HL-60/S4 treated with phorbol 12-myristate 13-acetate at 8.2 ng/mL for 4 days and 3 days (cell line): Measurements from ENCODE around the gene CALCOCO1.

Experiments used
- in situ Hi-C: fragments of 300-500 bp; cut with MboI; formaldehyde crosslinking; loops from 2 replicates; pipeline ENCODE4 v1.15.0; 2022; ENCODE audit warnings: low sequenced_read_pairs

CALCOCO1 gene

DNA sequence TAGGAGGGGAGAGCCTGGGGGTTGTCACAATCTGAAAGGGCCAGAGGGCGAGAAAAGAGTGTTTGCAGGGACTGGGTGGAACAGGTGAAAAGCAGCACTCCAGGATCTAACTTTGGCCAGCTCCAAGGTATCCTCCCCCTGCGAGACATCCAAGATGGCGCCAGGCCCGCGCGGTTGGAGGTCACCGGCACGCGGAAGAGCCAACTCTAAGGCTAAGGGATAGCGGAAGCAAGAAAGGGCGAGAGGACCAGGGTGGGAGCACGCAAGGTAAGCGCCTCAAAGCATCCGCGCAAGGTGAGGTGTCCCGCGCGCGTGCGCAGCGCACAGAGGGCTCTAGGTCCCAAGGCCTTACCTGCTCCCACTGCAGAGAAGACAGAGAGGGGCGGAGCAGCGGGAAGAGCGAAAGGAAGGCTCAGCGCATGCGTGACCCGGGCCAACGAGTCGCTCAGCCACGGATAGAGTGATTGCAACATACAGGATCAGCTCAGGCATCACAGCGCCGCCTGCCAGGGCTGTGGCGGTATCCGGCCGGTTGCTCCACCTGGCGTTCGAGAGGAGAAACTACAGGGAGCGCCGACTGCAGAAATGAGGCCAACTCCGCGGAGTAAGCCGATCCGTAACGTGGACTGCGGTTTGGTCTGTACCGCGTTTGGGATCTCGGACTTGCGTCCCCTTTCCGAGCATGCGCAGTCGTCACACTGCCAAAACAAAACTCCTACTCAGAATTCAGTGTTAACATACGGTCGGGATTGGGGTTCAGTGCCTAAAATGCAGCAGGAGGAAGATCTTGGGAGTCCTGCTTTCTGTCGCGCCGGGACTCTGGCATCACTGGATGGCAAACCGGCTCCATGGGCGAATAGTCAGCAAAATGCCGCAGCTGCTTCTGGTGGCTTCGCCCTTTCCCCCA, 51.3 kb downstream of the CALCOCO1 start, which contains the start of gene ATP5MC2:
Gene ATP5MC2, minus strand, starts transcription at position 383 of the 907 bp plus-strand sequence. CDS start 3,469 bp downstream, outside the sequence.
- in situ Hi-C loops, result loop anchor here (10.0 kb wide), 1 partner anchor 131 kb away; no protein-coding TSS in a partner anchor

DNA sequence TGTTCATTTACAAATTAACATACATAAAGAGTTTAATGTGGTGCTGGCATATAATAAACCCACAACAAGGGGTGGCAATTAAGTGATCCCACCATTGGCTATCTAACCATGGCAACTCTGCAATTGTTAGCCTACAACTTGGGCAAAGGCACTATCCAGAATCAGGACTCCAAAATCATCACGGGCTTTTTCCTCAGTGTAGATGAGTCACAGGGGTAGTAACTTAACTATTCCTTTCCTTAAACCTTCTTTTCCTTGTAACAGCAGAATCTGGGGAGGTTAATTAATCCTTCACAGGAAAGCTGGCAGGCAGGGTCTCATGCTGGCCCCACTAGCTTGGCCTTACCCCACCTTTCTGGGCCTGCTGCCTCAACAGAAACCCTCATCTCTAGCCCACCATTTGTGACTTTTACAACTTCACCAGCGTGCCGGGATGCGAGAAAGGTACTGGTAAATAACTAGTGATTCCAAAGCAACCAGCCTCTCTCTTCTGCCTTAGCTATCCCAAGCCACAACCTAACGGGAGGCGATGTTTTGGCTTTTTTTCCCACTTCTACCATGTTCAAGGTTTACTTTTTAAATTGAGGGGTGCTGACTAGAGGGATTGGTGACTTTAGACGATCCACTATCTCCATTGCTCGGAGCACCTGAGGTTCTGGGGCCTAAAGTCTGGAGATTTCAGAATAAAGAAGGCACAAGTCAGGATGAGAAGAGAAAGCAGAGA, 52.1 kb downstream of the CALCOCO1 start:
- in situ Hi-C loops, result loop anchor here (10.0 kb wide), 1 partner anchor 130 kb away; no protein-coding TSS in a partner anchor

DNA sequence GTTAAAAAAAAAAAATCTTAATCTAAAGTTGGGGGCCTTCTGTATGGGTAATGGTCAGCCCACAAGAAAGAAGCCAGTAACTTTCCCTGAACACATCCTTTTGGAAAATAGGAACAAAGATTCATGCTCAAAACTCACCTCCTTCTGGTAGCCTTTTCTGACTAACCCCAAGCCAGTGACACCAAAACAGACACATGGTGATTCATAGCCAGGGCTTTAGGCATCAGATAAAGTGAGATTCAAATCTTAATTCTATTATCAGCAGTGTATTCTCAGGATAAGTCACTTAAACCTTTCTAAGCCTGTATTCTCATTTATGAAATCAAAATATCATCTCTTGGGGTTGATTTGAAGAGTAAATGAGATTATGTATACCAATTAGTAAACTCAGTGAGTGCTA, 56.3 kb downstream of the CALCOCO1 start:
- in situ Hi-C loops, result loop anchor here (10.0 kb wide), 1 partner anchor 126 kb away; no protein-coding TSS in a partner anchor

DNA sequence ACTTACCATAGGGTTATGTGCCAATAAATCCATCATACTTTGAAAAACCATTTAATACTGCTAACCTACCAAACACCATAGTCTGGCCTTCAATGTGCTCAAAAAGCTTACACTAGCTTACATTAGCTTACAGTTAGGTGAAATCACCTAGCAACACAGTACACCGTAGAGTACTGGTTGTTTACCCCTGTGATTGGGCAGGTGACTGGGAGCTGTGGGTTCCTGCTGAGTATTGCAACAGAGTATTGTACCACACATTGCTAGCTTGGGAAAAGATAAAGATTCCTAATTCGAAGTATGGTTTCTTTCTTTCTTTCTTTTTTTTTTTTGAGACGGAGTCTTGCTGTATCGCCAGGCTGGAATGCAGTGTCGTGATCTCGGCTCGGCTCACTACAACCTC, 56.9 kb downstream of the CALCOCO1 start:
- in situ Hi-C loops, result loop anchor here (10.0 kb wide), 1 partner anchor 126 kb away; no protein-coding TSS in a partner anchor

DNA sequence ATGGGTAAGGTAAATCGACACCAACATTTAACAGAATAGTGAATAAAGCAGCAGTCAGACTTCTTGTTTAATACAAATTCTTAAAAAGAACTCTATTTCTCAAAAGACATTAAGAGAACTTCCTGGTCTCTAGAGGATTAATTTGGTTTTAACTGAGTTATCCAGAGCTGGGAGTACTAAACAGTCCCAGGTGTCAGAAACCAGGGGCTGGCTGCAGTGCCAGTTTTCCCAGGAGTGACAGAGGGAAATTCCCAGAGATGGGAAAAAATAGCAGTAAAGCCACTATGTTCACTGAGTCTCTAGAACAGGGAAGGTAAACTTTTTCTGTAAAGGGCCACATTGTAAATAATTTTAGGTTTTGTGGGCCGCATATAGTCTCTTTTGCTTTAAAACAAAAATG, 60.2 kb downstream of the CALCOCO1 start:
- in situ Hi-C loops, result no loop called here

DNA sequence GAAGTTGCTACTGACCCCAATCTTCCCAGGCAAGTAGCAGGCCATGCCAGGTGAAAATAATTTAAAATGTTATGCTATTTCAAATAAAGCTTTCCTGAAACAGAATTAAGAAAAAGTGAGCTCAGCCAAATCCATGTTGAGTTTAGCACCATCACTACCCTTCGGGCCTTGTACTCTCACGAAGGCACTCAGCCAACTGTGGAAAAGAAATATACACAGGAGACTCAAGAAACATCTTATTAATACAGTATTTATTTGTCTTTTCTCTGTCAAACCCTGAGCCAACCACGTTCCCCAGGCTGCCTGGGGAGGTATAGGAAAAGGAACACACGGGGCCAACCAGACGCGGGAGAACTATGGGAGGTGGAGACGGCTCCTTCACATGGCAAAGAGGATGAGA, 62.3 kb downstream of the CALCOCO1 start:
- in situ Hi-C loops, result no loop called here

DNA sequence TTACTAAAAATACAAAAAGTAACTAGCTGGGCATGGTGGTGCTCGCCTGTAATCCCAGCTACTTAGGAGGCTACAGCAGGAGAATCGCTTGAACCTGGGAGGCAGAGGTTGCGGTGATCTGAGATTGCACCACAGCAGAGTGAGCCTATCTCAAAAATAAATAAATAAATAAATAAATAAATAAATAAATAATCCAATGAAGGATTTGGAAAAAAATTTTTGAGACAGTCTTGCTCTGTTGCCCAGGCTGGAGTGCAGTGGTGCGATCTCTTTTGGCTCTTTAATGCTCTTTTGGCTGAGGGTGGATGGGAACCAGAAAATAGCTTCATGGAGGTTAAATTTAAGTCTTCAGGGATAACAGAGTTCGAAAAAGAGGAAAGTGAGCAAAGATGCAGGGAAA, 63.1 kb downstream of the CALCOCO1 start:
- in situ Hi-C loops, result no loop called here

DNA sequence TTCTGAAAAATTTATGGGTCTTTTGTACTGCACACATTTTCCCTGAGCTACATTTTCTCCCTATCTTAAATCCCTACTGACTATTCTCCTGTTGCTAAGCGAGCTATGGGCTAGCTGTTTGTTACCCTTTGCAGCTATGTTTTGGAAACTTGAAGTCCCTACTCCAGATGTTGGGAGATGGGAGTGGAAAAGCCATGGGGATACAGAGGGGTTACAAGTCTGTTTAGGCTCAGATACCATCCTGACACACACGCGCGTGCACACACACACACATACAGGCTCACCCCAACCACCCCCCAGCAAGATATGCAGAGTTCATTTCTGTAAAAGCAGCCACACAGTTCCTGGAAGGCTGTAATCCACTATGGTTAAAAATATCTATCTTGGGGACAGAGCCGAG, 67.2 kb downstream of the CALCOCO1 start:
- in situ Hi-C loops, result no loop called here

DNA sequence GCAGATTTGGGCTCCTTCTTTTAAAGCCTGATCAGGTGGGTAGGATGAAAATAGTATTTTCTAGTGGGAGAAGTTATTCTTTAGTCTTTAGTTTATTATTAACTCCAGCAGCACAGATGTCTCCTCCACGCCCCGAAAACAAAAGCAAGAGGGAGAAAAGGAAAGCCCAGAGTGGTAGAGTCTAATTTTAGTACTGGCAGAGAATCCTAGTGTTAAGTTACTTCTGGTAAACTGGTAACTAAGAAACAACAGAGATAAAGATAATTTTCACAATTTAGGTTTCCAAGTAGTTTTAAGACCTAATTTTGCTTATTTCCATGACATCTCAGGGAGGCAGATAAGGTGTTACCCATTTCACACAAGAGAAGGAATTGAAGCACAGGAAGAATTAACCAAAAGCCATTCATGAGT, 67.7 kb downstream of the CALCOCO1 start:
- in situ Hi-C loops, result no loop called here

DNA sequence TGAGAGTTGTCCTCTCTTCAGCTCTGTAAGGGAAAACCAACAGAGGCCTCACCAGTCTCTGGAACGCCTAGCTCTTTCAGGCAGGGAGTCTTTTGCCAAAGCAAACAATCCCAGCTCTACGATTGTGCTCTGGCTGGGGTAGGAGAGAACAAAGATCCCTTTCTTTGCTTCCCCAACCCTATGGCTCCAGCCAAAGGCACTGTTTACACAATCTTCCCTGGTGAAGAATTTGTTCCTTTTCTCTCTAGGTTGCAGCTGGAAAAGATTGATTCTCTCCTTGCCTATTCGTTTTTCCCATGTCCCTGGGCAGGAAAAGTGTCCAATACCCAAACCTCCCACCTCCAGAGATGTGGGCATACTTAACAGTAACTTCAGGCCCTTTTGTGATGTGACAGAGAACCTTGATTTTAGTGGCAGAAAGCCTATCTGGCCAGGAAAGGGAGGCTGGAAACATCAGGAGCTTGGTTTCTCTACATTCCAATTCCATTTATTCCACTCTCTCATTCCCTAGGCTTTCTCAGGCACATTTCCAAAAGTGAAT, 68.2 kb downstream of the CALCOCO1 start:
- in situ Hi-C loops, result no loop called here
